ENCODE measurements around the gene FAM107B. TPM values are rescaled to one million over a fixed set of nuclear protein-coding genes. Genes with fewer than 3 reads are reported as not detected.

The FAM107B gene
- total RNA-seq, 2 donors from 2014 or later, result 15.3 to 17.1 TPM

- DNase-seq, result no peak
- ATAC-seq, result peak; percentile 18 to 41
- intact Hi-C loops (cut with DNase I), result no loop called here
Observed at GRCh38 chr10:14556285-14556956, 218.3 kb downstream of the FAM107B start.

GRCh38 chr10:14555807-14556206 lies 218.9 kb downstream of the FAM107B start:
- DNase-seq, result no peak
- no peak for ATAC-seq
- intact Hi-C loops (cut with DNase I), result no loop called here

- no peak for DNase-seq
- intact Hi-C loops (cut with DNase I), result no loop called here
- peak in 1 of 2 donors; percentile 27 for ATAC-seq
Observed at GRCh38 chr10:14554491-14555205, 220.0 kb downstream of the FAM107B start.

GRCh38 chr10:14554091-14554490 lies 220.6 kb downstream of the FAM107B start:
- intact Hi-C loops (cut with DNase I), result no loop called here
- ATAC-seq, result peak in 1 of 2 donors; percentile 42
- no peak for DNase-seq

- intact Hi-C loops (cut with DNase I), result no loop called here
- DNase-seq, result no peak
- peak in 1 of 2 donors; percentile 53 for ATAC-seq
Observed at GRCh38 chr10:14553448-14553847, 221.2 kb downstream of the FAM107B start.

- no peak for ATAC-seq
- no peak for DNase-seq
- intact Hi-C loops (cut with DNase I), result no loop called here
Observed at GRCh38 chr10:14552015-14552414, 222.7 kb downstream of the FAM107B start.

- intact Hi-C loops (cut with DNase I), result no loop called here
- ATAC-seq, result no peak
- DNase-seq, result no peak
Observed at GRCh38 chr10:14550471-14550981, 224.2 kb downstream of the FAM107B start.

- intact Hi-C loops (cut with DNase I), result no loop called here
Observed at GRCh38 chr10:14549496-14549895, 225.2 kb downstream of the FAM107B start.

GRCh38 chr10:14548970-14549369 lies 225.7 kb downstream of the FAM107B start:
- ATAC-seq, result peak in 1 of 2 donors; percentile 70
- intact Hi-C loops (cut with DNase I), result no loop called here
- DNase-seq, result no peak

More at GRCh38 chr10:14549496-14549895, 225.2 kb downstream of the FAM107B start:
- peak in 1 of 2 donors; percentile 48 for ATAC-seq
- no peak for DNase-seq

- intact Hi-C loops (cut with DNase I), result no loop called here
- no peak for ATAC-seq
- no peak for DNase-seq
Observed at GRCh38 chr10:14548474-14548873, 226.2 kb downstream of the FAM107B start.

- intact Hi-C loops (cut with DNase I), result no loop called here
- no peak for DNase-seq
- no peak for ATAC-seq
Observed at GRCh38 chr10:14547816-14548215, 226.9 kb downstream of the FAM107B start.

GRCh38 chr10:14545827-14546226 lies 228.9 kb downstream of the FAM107B start:
- intact Hi-C loops (cut with DNase I), result no loop called here
- no peak for DNase-seq
- peak in 1 of 2 donors; percentile 7 for ATAC-seq

- ATAC-seq, result no peak
- no peak for DNase-seq
- intact Hi-C loops (cut with DNase I), result no loop called here
Observed at GRCh38 chr10:14543904-14544210, 230.8 kb downstream of the FAM107B start.

GRCh38 chr10:14543046-14543903 lies 231.4 kb downstream of the FAM107B start:
- intact Hi-C loops (cut with DNase I), result no loop called here

GRCh38 chr10:14541379-14541778 lies 233.3 kb downstream of the FAM107B start:
- intact Hi-C loops (cut with DNase I), result no loop called here
- no peak for DNase-seq
- ATAC-seq, result no peak

More at GRCh38 chr10:14543046-14543903, 231.4 kb downstream of the FAM107B start:
- ATAC-seq (peak; percentile 78 to 79), DNase-seq (peak; percentile 51)

- ATAC-seq (no peak), DNase-seq (no peak)
- intact Hi-C loops (cut with DNase I), result no loop called here
Observed at GRCh38 chr10:14540611-14541010, 234.1 kb downstream of the FAM107B start.

GRCh38 chr10:14540062-14540461 lies 234.6 kb downstream of the FAM107B start:
- intact Hi-C loops (cut with DNase I), result no loop called here
- DNase-seq (no peak), ATAC-seq (no peak)

GRCh38 chr10:14539176-14539575 lies 235.5 kb downstream of the FAM107B start:
- intact Hi-C loops (cut with DNase I), result loop anchor here (10.0 kb wide), 2 partner anchors 286 to 566 kb away; no protein-coding TSS in a partner anchor
- no peak for ATAC-seq

More at GRCh38 chr10:14539176-14539575, 235.5 kb downstream of the FAM107B start:
- DNase-seq, result no peak
